ENCODE data around the gene COX6A2.

- TF ChIP-seq CTCF (IDR thresholded peaks at IDR 0.05; ENCODE audit: insufficient read depth, low read depth, low read length) (no peak), EZH2 (IDR thresholded peaks at IDR 0.05; ENCODE audit: insufficient read depth, low read length) (no peak)
Measured at GRCh38 chr16:31430380-31431052, 2.4 kb upstream of the COX6A2 start.
